GM12865 (cell line): ENCODE measurements around the gene ELN.

ENCODE experiments used
- DNase-seq: peaks from one replicate; pipeline ENCODE4 v3.0.0; 2010; ENCODE audit warnings: low read depth
- H3K4me3 ChIP-seq: 2 replicates; pipeline ENCODE4 v1.5.1; 2011; ENCODE audit warnings: mild to moderate bottlenecking, low read depth, low read length, control low read depth
- TF ChIP-seq, protein P1 (sequence below): IDR thresholded peaks from 2 replicates; pipeline ENCODE4 v1.5.1; 2011; ENCODE audit warnings: low read length, control low read depth, low read depth, inconsistent platforms; ENCODE audit not compliant: insufficient read depth; ENCODE audit errors: missing control alignments

The ELN gene

DNA sequence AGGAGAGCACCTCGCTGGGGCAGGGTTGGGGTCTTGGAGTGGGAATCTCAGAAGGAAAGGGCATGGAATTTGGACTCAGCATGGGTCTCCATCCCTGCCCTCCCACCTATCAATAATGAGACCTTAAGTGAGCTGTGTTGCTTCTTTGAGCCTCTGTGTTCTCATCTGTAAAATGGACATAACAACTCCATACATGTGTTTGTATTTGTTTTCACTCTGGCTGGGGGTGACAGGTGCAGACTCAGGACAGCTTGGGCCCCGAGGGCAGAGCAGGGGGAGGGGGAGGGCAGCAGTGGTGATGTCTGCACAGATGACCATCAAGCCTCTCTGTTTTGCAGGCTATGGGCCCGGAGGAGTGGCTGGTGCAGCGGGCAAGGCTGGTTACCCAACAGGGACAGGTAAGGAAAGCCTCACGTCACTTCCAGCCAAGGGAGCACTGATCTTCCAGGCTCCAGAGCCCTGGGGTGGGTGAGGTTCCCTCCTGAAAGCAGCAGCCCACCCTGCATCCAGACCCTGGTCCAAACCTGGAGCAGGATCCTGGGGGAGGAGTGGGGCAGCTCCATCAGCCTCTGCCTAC, 19.9 kb downstream of the ELN start:
- TF ChIP-seq, protein P1, sequence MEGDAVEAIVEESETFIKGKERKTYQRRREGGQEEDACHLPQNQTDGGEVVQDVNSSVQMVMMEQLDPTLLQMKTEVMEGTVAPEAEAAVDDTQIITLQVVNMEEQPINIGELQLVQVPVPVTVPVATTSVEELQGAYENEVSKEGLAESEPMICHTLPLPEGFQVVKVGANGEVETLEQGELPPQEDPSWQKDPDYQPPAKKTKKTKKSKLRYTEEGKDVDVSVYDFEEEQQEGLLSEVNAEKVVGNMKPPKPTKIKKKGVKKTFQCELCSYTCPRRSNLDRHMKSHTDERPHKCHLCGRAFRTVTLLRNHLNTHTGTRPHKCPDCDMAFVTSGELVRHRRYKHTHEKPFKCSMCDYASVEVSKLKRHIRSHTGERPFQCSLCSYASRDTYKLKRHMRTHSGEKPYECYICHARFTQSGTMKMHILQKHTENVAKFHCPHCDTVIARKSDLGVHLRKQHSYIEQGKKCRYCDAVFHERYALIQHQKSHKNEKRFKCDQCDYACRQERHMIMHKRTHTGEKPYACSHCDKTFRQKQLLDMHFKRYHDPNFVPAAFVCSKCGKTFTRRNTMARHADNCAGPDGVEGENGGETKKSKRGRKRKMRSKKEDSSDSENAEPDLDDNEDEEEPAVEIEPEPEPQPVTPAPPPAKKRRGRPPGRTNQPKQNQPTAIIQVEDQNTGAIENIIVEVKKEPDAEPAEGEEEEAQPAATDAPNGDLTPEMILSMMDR: no peak
- no peak for DNase-seq
- no peak overlapping the region for H3K4me3 ChIP-seq

DNA sequence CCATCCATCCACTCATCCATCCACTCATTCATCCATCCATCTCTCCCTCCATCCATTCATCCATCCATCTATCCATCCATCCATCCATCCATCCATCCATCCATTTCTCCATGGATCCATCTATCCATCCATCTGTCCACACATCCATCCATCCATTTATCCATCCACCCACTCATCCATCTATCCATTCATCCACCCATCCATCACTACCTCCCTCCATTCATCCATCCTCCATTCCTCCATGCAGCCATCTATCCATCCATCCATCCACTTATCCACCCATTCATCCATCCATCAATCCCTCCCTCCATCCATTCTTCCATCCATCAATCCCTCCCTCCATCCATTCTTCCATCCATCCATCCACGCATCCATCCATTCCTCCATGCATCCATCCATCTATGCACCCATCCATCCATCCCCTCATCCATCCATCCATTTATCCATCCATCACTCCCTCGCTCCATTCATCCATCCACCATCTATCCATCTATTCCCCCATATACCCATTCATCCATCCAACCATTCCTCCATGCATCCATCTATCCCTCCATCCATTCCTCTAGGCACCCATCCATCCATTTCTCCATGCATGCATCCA, 21.1 kb downstream of the ELN start:
- DNase-seq: no peak
- no peak overlapping the region for H3K4me3 ChIP-seq
- TF ChIP-seq, protein P1: no peak

DNA sequence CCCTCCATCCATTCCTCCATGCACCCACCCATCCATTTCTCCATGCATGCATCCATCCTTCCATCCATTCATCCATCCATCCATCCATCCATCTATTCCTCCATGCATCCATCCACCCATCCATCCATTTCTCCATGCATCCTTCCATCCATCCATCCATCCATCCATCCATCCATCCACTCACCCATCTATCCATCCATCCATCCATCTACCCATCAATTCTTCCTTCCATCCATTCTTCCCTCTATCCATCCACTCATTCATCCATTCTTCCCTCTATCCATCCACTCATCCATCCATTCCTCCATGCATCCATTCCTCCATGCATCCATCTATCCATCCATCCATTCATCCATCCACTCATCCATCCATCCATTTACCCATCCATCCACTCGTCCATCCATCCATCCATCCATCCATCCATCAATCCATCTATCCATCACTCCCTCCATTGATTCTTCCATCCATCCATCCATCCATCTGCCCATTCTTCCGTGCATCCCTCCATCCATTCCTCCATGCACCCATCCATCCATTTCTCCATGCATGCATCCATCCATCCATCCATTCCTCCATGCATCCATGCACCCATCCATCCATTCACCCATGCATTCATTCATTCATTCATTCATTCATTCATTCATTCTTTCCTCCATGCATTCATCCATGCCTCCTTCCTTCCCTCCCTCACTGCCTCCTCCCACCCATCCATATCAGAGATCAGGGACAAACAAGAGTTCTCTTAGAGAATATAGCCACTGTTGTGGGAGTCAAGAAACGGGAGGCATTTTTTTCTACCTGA, 22.2 kb downstream of the ELN start:
- no peak overlapping the region for H3K4me3 ChIP-seq
- no peak for DNase-seq
- TF ChIP-seq, protein P1: no peak

DNA sequence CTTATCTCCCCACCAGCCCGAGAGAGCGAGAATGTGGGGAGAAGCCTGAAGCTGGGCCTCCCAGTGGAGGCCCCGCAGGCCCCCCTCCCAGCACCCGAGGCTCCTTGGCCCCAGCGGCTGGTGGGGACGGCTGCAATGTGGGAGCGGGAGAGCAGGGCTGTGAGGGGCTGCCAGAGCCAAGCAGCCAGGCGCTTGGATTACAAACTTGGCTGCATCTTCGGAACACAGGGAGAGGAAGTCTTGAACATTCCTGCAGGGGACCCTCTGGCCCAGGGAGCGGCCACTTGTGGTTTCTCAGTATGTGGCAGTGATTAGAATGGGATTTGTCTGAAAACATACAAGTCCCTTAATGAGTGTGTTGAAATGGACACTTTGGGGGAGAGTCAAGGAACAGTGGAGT, 23.2 kb downstream of the ELN start:
- H3K4me3 ChIP-seq: no peak overlapping the region
- TF ChIP-seq, protein P1: no peak
- DNase-seq: no peak

DNA sequence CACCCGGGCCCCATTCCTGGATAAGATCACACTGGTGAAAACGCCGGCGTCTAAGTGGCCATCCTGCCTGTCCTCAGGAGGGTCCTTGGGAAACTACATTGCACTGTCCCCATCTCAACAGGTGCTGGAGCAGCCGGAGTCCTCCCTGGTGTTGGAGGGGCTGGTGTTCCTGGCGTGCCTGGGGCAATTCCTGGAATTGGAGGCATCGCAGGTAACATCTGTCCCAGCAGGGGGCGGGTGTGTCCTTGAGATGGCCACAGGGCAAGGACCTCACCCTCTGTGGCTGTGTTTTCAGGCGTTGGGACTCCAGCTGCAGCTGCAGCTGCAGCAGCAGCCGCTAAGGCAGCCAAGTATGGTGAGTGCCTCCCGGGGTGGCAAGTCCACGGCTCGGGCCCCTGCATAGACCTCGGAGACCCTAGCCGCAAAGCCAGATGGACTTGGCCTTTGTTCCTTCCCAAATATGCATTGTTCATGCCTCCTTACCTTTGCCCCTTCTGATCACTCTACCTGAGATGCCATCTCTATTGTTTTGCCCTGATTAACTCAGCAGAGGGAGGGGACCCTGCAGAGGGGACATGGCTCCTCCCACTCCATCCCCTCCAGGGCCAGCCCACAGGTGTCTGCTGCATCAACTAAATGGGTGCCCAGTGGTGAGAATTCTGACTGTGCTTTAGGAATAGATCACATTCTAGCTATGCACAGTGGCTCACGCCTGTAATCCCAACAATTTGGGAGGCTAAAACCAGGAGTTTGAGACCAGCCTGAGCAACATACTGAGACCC, 23.8 kb downstream of the ELN start:
- no peak overlapping the region for H3K4me3 ChIP-seq
- DNase-seq: peak; percentile 51
- TF ChIP-seq, protein P1: peak; percentile 13

DNA sequence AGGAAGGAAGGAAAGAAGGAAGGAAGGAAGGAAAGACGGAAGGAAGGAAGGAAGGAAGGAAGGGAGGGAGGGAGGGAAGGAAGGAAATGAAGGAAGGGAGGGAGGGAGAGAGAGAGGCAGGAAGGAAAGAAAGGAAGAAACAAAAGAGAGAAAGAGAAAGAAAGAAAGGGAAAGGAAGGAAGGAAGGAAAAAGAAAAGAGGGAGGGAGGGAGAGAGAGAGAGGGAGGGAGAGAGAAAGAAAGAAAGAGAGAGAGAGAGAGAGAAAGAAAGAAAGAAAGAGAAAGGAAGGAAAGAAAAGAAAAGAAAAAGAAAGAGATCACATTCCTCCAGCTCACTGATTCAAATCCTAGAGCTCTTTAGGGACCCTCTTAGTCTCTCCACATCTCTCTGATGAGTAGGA, 24.7 kb downstream of the ELN start:
- DNase-seq: no peak
- H3K4me3 ChIP-seq: no peak overlapping the region
- TF ChIP-seq, protein P1: no peak
